Measurements from ENCODE around the gene SPAG6.

GRCh38 chr10:22332116-22332692 lies 13.1 kb upstream of the SPAG6 start:
- TF ChIP-seq CTCF (IDR thresholded peaks at IDR 0.05; ENCODE audit: insufficient read depth, low read length), result no peak
- TF ChIP-seq POLR2AphosphoS5 (IDR thresholded peaks at IDR 0.05; ENCODE audit: low read depth), result no peak

Measured in HL-60 (cell line).